ENCODE results near the gene ZNF205. TPM values are rescaled to one million over a fixed set of nuclear protein-coding genes. Genes with fewer than 3 reads are reported as not detected.

ZNF205 gene
- total and polyA plus RNA-seq, 2 of the 4 experiments (the other 2 are of a cell fraction), result 8.2 to 12.7 TPM

DNA sequence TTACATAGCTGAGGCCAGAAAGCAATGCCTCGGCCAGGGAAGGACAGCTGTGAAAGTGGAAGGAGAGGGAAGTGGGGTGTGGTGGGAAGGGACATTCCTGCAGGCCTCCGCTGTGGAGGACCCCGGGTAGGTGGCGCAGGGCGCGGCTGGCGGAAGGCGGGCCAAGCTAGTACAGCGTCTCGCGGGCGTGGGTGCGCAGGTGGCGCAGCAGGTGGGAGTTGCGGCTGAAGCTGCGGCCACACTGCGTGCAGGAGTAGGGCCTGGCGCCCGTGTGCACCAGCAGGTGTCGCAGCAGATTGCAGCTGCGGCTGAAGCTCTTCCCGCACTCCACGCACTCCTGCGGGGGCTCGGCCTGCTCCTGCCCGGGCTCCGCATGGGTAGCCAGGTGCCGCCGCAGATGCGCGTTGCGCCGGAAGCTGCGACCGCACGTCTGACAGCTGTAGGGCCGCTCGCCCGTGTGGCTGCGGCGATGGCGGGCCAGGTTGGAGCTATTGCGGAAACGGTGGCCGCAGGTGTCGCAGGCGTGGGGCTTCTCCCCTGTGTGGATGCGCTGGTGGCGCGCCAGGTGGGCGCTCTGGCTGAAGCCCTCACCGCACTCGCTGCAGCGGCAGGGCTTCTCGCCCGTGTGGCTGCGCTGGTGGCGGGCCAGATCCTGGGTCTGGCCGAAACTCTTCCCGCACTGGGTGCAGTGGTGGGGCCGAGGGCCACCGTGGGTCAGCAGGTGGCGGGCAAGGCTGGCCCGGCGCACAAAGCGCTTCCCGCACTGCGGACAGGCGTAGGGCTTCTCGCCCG is 23.3 kb upstream of the ZNF205 start:
- no peak overlapping the region for H4K5ac ChIP-seq (ENCODE audit: low read depth, low read length)
- H3K23ac ChIP-seq (ENCODE audit: low read depth, low read length), result no peak overlapping the region
- H3K4me2 ChIP-seq (ENCODE audit: low read depth, low read length), result no peak overlapping the region
- H3K4me1 ChIP-seq (ENCODE audit: control insufficient read depth, insufficient read depth, low read length), result no peaks in the 10 kb centered on the region
- no peak overlapping the region for H3K14ac ChIP-seq (replicated peaks; ENCODE audit: low read depth, low read length)
- CTCF ChIA-PET, result no interaction called here
- TF ChIP-seq MXI1 (IDR thresholded peaks at IDR 0.05; ENCODE audit: borderline replicate concordance, low read depth, low read length), result no peak
- TF ChIP-seq, protein P1, sequence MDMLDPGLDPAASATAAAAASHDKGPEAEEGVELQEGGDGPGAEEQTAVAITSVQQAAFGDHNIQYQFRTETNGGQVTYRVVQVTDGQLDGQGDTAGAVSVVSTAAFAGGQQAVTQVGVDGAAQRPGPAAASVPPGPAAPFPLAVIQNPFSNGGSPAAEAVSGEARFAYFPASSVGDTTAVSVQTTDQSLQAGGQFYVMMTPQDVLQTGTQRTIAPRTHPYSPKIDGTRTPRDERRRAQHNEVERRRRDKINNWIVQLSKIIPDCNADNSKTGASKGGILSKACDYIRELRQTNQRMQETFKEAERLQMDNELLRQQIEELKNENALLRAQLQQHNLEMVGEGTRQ (IDR thresholded peaks at IDR 0.05; ENCODE audit: low read depth, low read length), result no peak
- TF ChIP-seq MAZ (IDR thresholded peaks at IDR 0.05; ENCODE audit: borderline replicate concordance, low read depth, low read length), result no peak
- no peak for TF ChIP-seq MAFK (IDR thresholded peaks at IDR 0.05; ENCODE audit: low read depth, low read length)
- no peak for TF ChIP-seq CHD1 (IDR thresholded peaks at IDR 0.05; ENCODE audit: low read depth, low read length)
- TF ChIP-seq RCOR1 (IDR thresholded peaks at IDR 0.05; ENCODE audit: insufficient replicate concordance, low read length), result no peak
- TF ChIP-seq, protein P2, sequence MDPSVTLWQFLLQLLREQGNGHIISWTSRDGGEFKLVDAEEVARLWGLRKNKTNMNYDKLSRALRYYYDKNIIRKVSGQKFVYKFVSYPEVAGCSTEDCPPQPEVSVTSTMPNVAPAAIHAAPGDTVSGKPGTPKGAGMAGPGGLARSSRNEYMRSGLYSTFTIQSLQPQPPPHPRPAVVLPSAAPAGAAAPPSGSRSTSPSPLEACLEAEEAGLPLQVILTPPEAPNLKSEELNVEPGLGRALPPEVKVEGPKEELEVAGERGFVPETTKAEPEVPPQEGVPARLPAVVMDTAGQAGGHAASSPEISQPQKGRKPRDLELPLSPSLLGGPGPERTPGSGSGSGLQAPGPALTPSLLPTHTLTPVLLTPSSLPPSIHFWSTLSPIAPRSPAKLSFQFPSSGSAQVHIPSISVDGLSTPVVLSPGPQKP (IDR thresholded peaks at IDR 0.05; ENCODE audit: borderline replicate concordance, low read depth, low read length), result no peak
- no peak for TF ChIP-seq POLR2A (IDR thresholded peaks at IDR 0.05; ENCODE audit: low read depth, low read length)
- TF ChIP-seq CEBPB (IDR thresholded peaks at IDR 0.05; ENCODE audit: low read depth, low read length), result no peak
- TF ChIP-seq SMC3 (IDR thresholded peaks at IDR 0.05; ENCODE audit: low read depth, low read length), result no peak
- TF ChIP-seq, protein P3, sequence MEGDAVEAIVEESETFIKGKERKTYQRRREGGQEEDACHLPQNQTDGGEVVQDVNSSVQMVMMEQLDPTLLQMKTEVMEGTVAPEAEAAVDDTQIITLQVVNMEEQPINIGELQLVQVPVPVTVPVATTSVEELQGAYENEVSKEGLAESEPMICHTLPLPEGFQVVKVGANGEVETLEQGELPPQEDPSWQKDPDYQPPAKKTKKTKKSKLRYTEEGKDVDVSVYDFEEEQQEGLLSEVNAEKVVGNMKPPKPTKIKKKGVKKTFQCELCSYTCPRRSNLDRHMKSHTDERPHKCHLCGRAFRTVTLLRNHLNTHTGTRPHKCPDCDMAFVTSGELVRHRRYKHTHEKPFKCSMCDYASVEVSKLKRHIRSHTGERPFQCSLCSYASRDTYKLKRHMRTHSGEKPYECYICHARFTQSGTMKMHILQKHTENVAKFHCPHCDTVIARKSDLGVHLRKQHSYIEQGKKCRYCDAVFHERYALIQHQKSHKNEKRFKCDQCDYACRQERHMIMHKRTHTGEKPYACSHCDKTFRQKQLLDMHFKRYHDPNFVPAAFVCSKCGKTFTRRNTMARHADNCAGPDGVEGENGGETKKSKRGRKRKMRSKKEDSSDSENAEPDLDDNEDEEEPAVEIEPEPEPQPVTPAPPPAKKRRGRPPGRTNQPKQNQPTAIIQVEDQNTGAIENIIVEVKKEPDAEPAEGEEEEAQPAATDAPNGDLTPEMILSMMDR (conservative IDR thresholded peaks at IDR 0.05; ENCODE audit: low read depth, low read length), result no peak
- H3K9me1 ChIP-seq (ENCODE audit: insufficient read depth, low read length), result no peaks in the 10 kb centered on the region
- intact Hi-C loops (cut with micrococcal nuclease) (no loop called here), in situ Hi-C loops (cut with MboI; ENCODE audit: low sequenced_read_pairs) (no loop called here), dilution Hi-C loops (cut with HindIII; ENCODE audit: low sequenced_read_pairs, unreplicated experiment) (no loop called here)
- no peak overlapping the region for H2BK120ac ChIP-seq (ENCODE audit: low read depth, low read length)
- H3K27ac ChIP-seq (ENCODE audit: insufficient read depth, low read length), result no peak overlapping the region
- no peak overlapping the region for H3K18ac ChIP-seq (ENCODE audit: low read depth, low read length)
- no peaks in the 10 kb centered on the region for H4K20me1 ChIP-seq (ENCODE audit: insufficient read depth, low read length)
- no peak overlapping the region for H2BK20ac ChIP-seq (ENCODE audit: low read depth, low read length)
- no peaks in the 10 kb centered on the region for H3K79me1 ChIP-seq (ENCODE audit: low read depth in 1 of 2, low read length in 2 of 2)
- H2AK9ac ChIP-seq (replicated peaks; ENCODE audit: low read depth, low read length, poor library complexity), result no peak overlapping the region
- peaks cover 28% of the 10 kb centered on the region for H3K27me3 ChIP-seq (ENCODE audit: control insufficient read depth, insufficient read depth, low read length)
- H2AK5ac ChIP-seq (ENCODE audit: low read depth, low read length), result no peak overlapping the region
- no peaks in the 10 kb centered on the region for H3K36me3 ChIP-seq (ENCODE audit: control insufficient read depth, insufficient read depth, low read length)
- no peak for DNase-seq
- H4K91ac ChIP-seq (ENCODE audit: insufficient read depth, low read depth, low read length), result no peak overlapping the region
- H2AFZ ChIP-seq (replicated peaks; ENCODE audit: low read length, poor library complexity), result no peak overlapping the region
- no peak overlapping the region for H3K4me3 ChIP-seq (ENCODE audit: insufficient read depth, low read depth, low read length)
- H3K4ac ChIP-seq (ENCODE audit: low read depth, low read length), result no peak overlapping the region
- H3K56ac ChIP-seq (ENCODE audit: extremely low read depth, insufficient read depth, low read length), result no peak overlapping the region
- H2BK15ac ChIP-seq (ENCODE audit: low read depth, low read length), result no peak overlapping the region
- POLR2A ChIA-PET (ENCODE audit: unreplicated experiment), result no interaction called here
- H4K8ac ChIP-seq (ENCODE audit: low read depth in 2 of 2, low read length in 2 of 2), result no peak overlapping the region
- no peaks in the 10 kb centered on the region for H3K9me3 ChIP-seq (ENCODE audit: control insufficient read depth, insufficient read depth, low read length)
- no peak overlapping the region for H3K9ac ChIP-seq (ENCODE audit: low read depth, low read length)
- no peak overlapping the region for H2BK5ac ChIP-seq (ENCODE audit: low read depth, low read length, poor library complexity, severe bottlenecking)
- ATAC-seq (ENCODE audit: low read depth), result no peak
- BruUV-seq (replicated peaks), result no TSS peak
- 93% methylated on average over 45 of the region's 71 CpGs; no CpG with 5 or more reads in 1 of the 2 experiments for WGBS, 2 experiments (ENCODE audit: extremely low coverage in 2 of 2, insufficient read length in 1 of 2)
